SK-N-MC (cell line): ENCODE results near the gene SCRG1.

Experiments
- DNase-seq: peaks from one replicate; pipeline ENCODE4 v3.0.0-alpha.2; 2011; ENCODE audit warnings: low read depth, low spot score
- H3K27ac ChIP-seq: fragments of 200-600 bp; sonication (generic); 2 replicates; pipeline ENCODE4 v1.5.1; 2016; ENCODE audit warnings: mixed run types
- H3K36me3 ChIP-seq: fragments of 200-600 bp; sonication (generic); 2 replicates; pipeline ENCODE4 v1.6.1; 2017; ENCODE audit warnings: antibody characterized with exemption, low read length, mixed read lengths; ENCODE audit not compliant: insufficient read depth
- H3K4me3 ChIP-seq: fragments of 200-600 bp; sonication (generic); 2 replicates; pipeline ENCODE4 v1.5.1; 2016
- H3K9ac ChIP-seq: fragments of 200-600 bp; sonication (generic); 2 replicates; pipeline ENCODE4 v1.8.0; 2017; ENCODE audit warnings: mixed run types, mixed read lengths; ENCODE audit not compliant: insufficient read length
- H3K9me3 ChIP-seq: fragments of 200-600 bp; sonication (generic); 2 replicates; pipeline ENCODE4 v1.6.1; 2017; ENCODE audit warnings: low read depth, mild to moderate bottlenecking, antibody characterized with exemption, low read length, moderate library complexity, mixed read lengths
- EZH2 ChIP-seq: fragments of 200-600 bp; sonication (generic); IDR thresholded peaks from one replicate; pipeline ENCODE4 v1.6.1; 2017; ENCODE audit warnings: antibody characterized with exemption
- FOXP2 ChIP-seq: optimal IDR thresholded peaks from 2 replicates; pipeline ENCODE3; 2011; ENCODE audit warnings: mild to moderate bottlenecking, moderate library complexity; ENCODE audit not compliant: insufficient read depth; ENCODE audit errors: extremely low read length, control extremely low read depth
- POLR2AphosphoS5 ChIP-seq: IDR thresholded peaks from 2 replicates; pipeline ENCODE4 v1.6.1; 2012; ENCODE audit warnings: mild to moderate bottlenecking, low read depth, low read length, borderline replicate concordance

Gene SCRG1

GRCh38 chr4:173434231-173434630 lies 35.3 kb upstream of the SCRG1 start:
- no peak overlapping the region for H3K27ac ChIP-seq
- no peaks in the 10 kb centered on the region for H3K9me3 ChIP-seq
- no peak for DNase-seq
- no peak overlapping the region for H3K4me3 ChIP-seq
- TF ChIP-seq FOXP2 (no peak), POLR2AphosphoS5 (no peak), EZH2 (no peak)
- H3K36me3 ChIP-seq, result peaks cover 4% of the 10 kb centered on the region; the same call in 1 of the 2 replicates
- H3K9ac ChIP-seq, result no peak overlapping the region

- DNase-seq, result no peak
- Histone ChIP-seq H3K9me3 (no peaks in the 10 kb centered on the region), H3K4me3 (no peak overlapping the region), H3K36me3 (no peaks in the 10 kb centered on the region), H3K27ac (no peak overlapping the region), H3K9ac (no peak overlapping the region)
- TF ChIP-seq FOXP2 (no peak), POLR2AphosphoS5 (no peak), EZH2 (no peak)
Observed at GRCh38 chr4:173433447-173433846, 34.5 kb upstream of the SCRG1 start.

- DNase-seq, result no peak
Observed at GRCh38 chr4:173432430-173432829, 33.5 kb upstream of the SCRG1 start.

GRCh38 chr4:173426064-173426463 lies 27.1 kb upstream of the SCRG1 start:
- no peak for DNase-seq
- TF ChIP-seq FOXP2 (no peak), EZH2 (no peak), POLR2AphosphoS5 (no peak)
- Histone ChIP-seq H3K36me3 (peaks cover 9% of the 10 kb centered on the region; the same call in 1 of the 2 replicates), H3K27ac (no peak overlapping the region), H3K4me3 (no peak overlapping the region), H3K9me3 (no peaks in the 10 kb centered on the region), H3K9ac (no peak overlapping the region)

More at GRCh38 chr4:173432430-173432829, 33.5 kb upstream of the SCRG1 start:
- Histone ChIP-seq H3K4me3 (no peak overlapping the region), H3K9ac (no peak overlapping the region), H3K36me3 (no peaks in the 10 kb centered on the region), H3K27ac (no peak overlapping the region), H3K9me3 (no peaks in the 10 kb centered on the region)
- TF ChIP-seq EZH2, result no peak
- no peak for TF ChIP-seq POLR2AphosphoS5
- no peak for TF ChIP-seq FOXP2

GRCh38 chr4:173424899-173425805 lies 26.2 kb upstream of the SCRG1 start:
- Histone ChIP-seq H3K9me3 (no peaks in the 10 kb centered on the region), H3K4me3 (no peak overlapping the region), H3K36me3 (peaks cover 9% of the 10 kb centered on the region; the same call in 1 of the 2 replicates), H3K9ac (no peak overlapping the region), H3K27ac (no peak overlapping the region)
- TF ChIP-seq POLR2AphosphoS5 (no peak), FOXP2 (no peak), EZH2 (no peak)
- DNase-seq, result no peak

GRCh38 chr4:173420801-173421200 lies 21.9 kb upstream of the SCRG1 start:
- DNase-seq, result no peak
- no peaks in the 10 kb centered on the region for H3K9me3 ChIP-seq
- no peak overlapping the region for H3K9ac ChIP-seq
- peaks cover 9% of the 10 kb centered on the region; the same call in 1 of the 2 replicates for H3K36me3 ChIP-seq
- no peak overlapping the region for H3K4me3 ChIP-seq
- TF ChIP-seq FOXP2 (no peak), POLR2AphosphoS5 (no peak), EZH2 (no peak)
- H3K27ac ChIP-seq, result no peak overlapping the region

- no peak overlapping the region for H3K9ac ChIP-seq
- no peak for DNase-seq
- H3K4me3 ChIP-seq, result no peak overlapping the region
- TF ChIP-seq EZH2 (no peak), FOXP2 (no peak), POLR2AphosphoS5 (no peak)
- peaks cover 9% of the 10 kb centered on the region; the same call in 1 of the 2 replicates for H3K36me3 ChIP-seq
- H3K9me3 ChIP-seq, result no peaks in the 10 kb centered on the region
- H3K27ac ChIP-seq, result no peak overlapping the region
Observed at GRCh38 chr4:173420324-173420752, 21.4 kb upstream of the SCRG1 start.

- TF ChIP-seq POLR2AphosphoS5 (no peak), FOXP2 (no peak), EZH2 (no peak)
- Histone ChIP-seq H3K9me3 (no peaks in the 10 kb centered on the region), H3K36me3 (peaks cover 9% of the 10 kb centered on the region; the same call in 1 of the 2 replicates), H3K4me3 (no peak overlapping the region), H3K27ac (no peak overlapping the region), H3K9ac (no peak overlapping the region)
- no peak for DNase-seq
Observed at GRCh38 chr4:173418639-173419038, 19.7 kb upstream of the SCRG1 start.

GRCh38 chr4:173417833-173418232 lies 18.9 kb upstream of the SCRG1 start:
- TF ChIP-seq POLR2AphosphoS5 (no peak), FOXP2 (no peak), EZH2 (no peak)
- no peak overlapping the region for H3K9ac ChIP-seq
- H3K4me3 ChIP-seq, result no peak overlapping the region
- H3K27ac ChIP-seq, result no peak overlapping the region
- no peak for DNase-seq
- peaks cover 9% of the 10 kb centered on the region; the same call in 1 of the 2 replicates for H3K36me3 ChIP-seq
- H3K9me3 ChIP-seq, result no peaks in the 10 kb centered on the region
